Stimulated activated CD8-positive, alpha-beta memory T cell treated with anti-CD3 and anti-CD28 coated beads, Interleukin-4, amount 100 ng/mL, for 4 hours (primary cell): Measurements from ENCODE around the gene RALY.

Experiments
- DNase-seq, 2 donors: peaks; one replicate each; pipeline ENCODE4 v3.0.0-alpha.2; 2020; ENCODE audit warnings: low read depth in 2 of 2, low spot score in 1 of 2

Gene RALY

GRCh38 chr20:33993576-33994221 lies at the start of gene RALY:
Gene RALY (plus strand): TSS chr20:33993911. CDS start chr20:34072075, 78,164 bp downstream.
- DNase-seq = peak; percentile 90

GRCh38 chr20:33944914-33945313 lies 48.8 kb upstream of the RALY start:
- DNase-seq = no peak

GRCh38 chr20:33945391-33946081 lies 48.2 kb upstream of the RALY start:
- no peak for DNase-seq

- no peak for DNase-seq
Measured at GRCh38 chr20:33947709-33948295, 45.9 kb upstream of the RALY start.

- no peak for DNase-seq
Measured at GRCh38 chr20:33948480-33948879, 45.2 kb upstream of the RALY start.

- DNase-seq = no peak
Measured at GRCh38 chr20:33951171-33951570, 42.5 kb upstream of the RALY start.

- no peak for DNase-seq
Measured at GRCh38 chr20:33954504-33954903, 39.2 kb upstream of the RALY start.

- DNase-seq = no peak
Measured at GRCh38 chr20:33963751-33964150, 30.0 kb upstream of the RALY start.

GRCh38 chr20:33964441-33964840 lies 29.3 kb upstream of the RALY start:
- no peak for DNase-seq

GRCh38 chr20:33967126-33967525 lies 26.6 kb upstream of the RALY start:
- no peak for DNase-seq

GRCh38 chr20:33969563-33969962 lies 24.1 kb upstream of the RALY start:
- DNase-seq = no peak

- no peak for DNase-seq
Measured at GRCh38 chr20:33970229-33970628, 23.5 kb upstream of the RALY start.

GRCh38 chr20:33971147-33971975 lies 22.4 kb upstream of the RALY start:
- no peak for DNase-seq

- no peak for DNase-seq
Measured at GRCh38 chr20:33976959-33977358, 16.8 kb upstream of the RALY start.

GRCh38 chr20:33977535-33977934 lies 16.2 kb upstream of the RALY start:
- no peak for DNase-seq

- DNase-seq = no peak
Measured at GRCh38 chr20:33979094-33979493, 14.6 kb upstream of the RALY start.

- no peak for DNase-seq
Measured at GRCh38 chr20:33981347-33981746, 12.4 kb upstream of the RALY start.

GRCh38 chr20:33981964-33982363 lies 11.7 kb upstream of the RALY start:
- DNase-seq = no peak

GRCh38 chr20:33983371-33983770 lies 10.3 kb upstream of the RALY start:
- no peak for DNase-seq

GRCh38 chr20:33984182-33984719 lies 9.5 kb upstream of the RALY start:
- no peak for DNase-seq

- DNase-seq = no peak
Measured at GRCh38 chr20:33985280-33985679, 8.4 kb upstream of the RALY start.
